AML-193 (cell line): ENCODE data around the gene DIDO1.
A peak's percentile ranks its signal among the peaks of the same experiment; 100 is the strongest.
"Not testable (repeated sequence)": the region's sequence is repeated elsewhere in the genome, so short reads cannot be mapped to it uniquely, and the experiment has no call there.

Experiments used
- DNase-seq, 2 experiments: peaks; one replicate each; lab custom pipeline; 2025; lab: John Stamatoyannopoulos, UW

DIDO1 gene

DNA sequence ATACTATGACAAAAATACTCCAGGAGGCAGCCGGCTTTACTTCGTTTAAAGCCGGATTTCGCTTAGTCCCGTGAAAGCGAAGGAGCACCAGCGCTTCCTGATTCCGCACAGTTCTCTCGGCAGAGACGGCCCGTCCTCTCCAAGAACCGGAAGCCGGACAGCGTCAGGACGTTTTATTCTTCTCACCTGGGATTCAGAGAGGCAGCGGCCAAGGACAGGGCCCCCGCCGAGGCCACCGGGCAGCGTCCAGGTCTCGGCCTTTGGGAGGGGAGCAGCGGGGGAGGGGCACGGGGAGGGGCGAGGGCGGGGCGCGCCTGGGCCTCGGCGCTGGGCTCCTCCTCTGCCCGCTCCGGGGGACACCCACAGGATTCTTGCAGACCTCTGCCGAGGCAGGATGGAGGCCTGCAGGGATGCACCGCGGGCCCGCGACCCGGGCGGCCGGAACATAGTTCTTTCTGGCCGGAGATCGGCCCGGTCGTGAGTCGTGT is 2.8 kb upstream of the DIDO1 start:
- DNase-seq = peak in 1 of 2 experiments; percentile 21

DNA sequence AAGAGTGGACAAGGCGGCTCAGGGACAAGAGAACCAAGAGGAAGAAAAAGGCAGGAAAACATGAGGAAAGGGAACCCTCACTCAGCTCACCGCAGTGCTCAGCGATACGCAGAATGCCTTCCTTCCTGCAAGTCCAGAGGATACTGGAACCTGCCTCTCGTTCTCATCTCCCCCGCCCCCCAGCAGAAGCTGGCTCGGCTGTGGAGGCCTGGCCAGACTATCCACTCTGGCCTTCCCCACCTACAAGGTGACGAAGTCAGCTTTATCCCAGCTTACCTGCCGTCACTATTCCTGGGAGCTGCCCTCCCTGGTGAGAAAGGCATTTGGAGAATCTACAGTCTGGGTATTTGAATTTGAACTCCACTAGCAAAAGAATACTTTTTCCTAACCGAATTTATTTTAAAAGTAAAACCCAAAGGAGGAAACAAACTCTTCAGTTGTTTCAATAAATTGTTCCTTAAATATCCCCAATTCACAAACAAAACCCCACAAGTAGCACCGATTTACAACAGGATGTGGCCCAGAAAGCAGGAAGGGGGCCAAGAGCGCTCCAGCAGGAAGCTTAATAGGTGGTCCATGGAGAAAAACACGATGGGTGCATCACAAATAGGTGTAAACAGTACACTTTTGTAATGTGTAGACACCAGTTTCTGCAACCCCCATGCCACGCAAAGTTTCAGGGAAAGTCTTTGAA is 2.1 kb upstream of the DIDO1 start:
- DNase-seq = no peak

DNA sequence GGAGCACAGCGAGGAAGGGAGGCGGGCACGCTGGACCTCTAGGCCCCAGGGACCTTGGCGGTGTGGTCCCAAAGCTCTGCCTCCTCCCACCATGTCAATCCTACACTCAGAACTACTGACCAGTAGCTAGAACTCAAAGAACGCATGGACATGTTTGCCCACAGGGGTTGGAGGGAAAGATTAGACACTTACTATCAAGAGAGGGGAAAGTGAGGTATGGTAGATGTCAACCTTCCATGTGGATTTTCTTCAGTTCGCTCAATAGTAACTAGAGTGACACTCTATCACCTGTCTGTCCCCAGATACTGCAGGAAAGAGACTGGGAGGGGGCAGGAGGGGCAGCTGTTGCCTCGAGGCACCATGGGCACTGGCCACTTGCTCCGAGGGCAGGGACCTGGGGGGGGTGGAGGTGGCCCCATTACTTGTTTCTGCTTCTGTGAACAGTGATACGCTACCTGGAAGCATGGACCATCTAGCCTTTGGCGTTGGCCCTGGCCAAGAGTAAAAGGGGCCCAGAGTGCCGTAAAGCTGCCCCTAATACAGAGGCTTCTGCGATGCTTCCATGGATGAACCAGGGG is 912 bp upstream of the DIDO1 start:
- DNase-seq = no peak

GRCh38 chr20:62925420-62926228 is 681 bp downstream of the DIDO1 start:
- DNase-seq = no peak

- DNase-seq = no peak
Measured at GRCh38 chr20:62925076-62925419, 1.3 kb downstream of the DIDO1 start.

DNA sequence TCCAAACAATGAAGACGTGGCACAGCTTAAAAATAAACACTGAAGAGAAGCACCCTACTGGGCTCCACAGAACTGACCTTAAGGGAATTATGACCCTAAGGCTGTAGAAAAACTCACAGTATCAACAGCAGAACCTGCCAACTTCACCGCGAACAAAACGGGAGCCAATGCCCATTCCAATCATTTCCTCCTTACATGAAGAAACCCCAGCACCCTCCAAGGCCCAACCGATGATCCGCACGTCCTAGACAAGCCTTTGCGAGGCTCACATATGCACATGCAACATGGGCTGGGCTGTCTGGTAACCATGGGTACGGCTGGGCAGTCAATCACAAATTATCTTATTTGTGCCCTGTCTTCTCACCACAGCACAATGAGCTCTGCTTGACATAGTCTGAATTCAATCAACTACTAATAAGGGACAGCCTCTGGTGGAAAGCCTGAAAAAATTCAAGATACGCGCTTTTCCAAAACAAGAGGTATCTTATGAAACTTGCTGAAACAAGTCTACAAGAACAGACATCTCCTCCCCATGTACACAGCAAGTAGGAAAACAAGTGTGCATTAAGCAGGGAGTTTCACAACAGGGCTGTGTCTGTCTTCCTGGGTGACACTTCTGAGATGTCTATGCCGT is 1.7 kb downstream of the DIDO1 start:
- peak; percentile 31 to 56 for DNase-seq

DNA sequence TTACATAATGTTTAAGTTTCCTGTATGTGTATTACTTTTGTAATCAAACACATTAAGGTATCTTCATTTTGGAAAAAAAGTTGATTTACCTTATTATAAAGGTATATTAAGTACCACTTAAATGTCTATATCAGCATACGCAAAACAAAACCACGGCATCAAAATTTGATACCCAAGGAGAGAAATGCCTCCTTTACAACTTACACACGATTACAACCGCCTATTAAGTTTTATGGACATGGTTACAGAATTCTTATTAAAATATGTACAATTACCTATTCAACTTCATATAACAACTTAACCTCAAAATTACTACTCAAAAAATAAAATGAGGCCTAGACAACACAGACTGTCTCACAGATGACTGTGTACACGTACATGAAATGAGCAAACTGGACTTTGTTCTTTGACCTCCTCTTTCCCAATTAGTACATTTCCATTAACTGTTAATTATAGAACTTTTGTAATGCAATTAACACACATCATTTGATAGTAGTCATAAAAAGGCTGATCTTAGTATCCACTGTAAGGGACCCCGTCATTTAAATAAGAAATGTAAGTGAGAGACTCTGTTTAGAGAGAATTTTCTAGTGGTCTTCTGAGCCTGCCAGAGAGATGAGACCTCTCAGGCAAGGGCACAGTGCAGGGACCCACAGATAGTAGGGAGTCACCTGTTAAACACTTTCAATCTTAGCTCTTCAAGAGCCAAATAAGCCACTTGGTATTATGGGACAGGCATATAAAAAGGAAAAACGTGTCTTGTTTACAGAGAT is 2.5 kb downstream of the DIDO1 start:
- no peak for DNase-seq

DNA sequence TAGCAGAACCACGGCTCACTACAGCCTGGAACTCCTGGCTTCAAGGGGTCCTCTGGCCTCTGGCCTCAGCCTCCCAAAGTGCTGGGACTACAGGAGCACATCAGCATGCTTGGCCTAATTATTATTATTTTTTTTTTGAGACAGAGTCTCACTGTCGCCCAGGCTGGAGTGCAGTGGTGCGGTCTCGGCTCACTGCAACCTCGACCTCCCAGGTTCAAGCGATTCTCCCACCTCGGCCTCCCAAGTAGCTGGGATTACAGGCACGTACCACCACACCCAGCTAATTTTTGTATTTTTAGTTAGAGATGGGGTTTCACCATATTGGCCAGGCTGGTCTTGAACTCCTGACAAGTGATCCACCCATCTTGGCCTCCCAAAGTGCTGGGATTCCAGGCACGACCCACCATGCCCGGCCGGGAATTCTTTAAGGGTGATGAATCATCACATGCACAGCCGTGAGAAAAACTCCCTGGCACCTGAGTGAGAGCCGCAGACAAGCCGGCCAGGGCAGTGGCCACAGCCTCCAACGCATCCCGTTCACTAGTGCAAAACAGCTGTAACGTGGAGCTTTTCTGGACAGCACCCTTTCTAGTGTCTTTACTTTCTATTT is 3.1 kb downstream of the DIDO1 start:
- not testable (repeated sequence) for DNase-seq

- DNase-seq = no peak
Measured at GRCh38 chr20:62922451-62922921, 3.8 kb downstream of the DIDO1 start.

DNA sequence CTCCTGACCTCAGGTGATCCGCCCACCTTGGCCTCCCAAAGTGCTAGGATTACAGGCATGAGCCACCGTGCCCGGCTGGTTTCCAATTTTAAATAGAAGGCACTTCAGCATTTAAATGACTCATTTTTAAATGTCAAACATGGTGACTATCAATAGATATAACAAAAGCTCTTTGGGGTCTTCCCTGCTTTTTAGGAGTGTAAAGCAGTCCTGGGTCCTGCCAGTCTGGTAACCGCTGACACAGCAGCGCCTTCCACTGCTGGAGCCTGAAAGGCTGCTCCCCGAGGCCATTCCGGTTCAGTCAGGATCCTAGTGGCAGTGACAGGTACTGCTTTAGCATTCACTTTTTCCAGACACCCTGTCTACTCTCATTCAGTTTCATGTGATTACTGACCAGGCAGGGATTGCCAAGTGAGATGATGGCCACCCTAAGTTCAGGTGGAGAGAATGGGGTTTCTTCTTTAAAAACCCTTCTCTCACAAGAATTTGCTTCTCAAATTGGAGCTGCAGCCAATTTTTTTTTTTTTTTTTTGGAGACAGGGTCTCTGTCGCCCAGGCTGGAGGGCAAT is 5.1 kb downstream of the DIDO1 start:
- peak; percentile 27 to 30 for DNase-seq

GRCh38 chr20:62920039-62920645 is 6.2 kb downstream of the DIDO1 start:
- DNase-seq = no peak

DNA sequence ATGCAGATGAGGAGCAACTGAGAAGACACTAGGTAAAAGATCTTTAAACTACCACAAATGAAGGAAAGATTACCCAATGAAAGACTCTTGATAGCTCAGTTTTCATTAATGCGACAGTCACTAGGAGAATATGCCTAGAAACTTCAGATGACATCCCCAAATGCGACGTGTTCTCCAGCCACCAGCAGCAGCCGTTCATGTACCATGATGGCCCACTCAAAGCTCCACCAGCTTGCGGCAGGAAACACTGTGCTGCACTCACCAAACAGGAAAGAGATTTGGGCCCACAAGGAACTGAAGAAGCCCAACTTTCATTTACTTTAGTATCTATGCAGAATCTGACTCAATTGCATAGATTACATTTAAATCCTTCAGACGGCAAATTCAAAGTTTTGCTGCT is 7.5 kb downstream of the DIDO1 start:
- no peak for DNase-seq

GRCh38 chr20:62918147-62918546 is 8.2 kb downstream of the DIDO1 start:
- DNase-seq = no peak

- DNase-seq = no peak
Measured at GRCh38 chr20:62917720-62918119, 8.6 kb downstream of the DIDO1 start.

DNA sequence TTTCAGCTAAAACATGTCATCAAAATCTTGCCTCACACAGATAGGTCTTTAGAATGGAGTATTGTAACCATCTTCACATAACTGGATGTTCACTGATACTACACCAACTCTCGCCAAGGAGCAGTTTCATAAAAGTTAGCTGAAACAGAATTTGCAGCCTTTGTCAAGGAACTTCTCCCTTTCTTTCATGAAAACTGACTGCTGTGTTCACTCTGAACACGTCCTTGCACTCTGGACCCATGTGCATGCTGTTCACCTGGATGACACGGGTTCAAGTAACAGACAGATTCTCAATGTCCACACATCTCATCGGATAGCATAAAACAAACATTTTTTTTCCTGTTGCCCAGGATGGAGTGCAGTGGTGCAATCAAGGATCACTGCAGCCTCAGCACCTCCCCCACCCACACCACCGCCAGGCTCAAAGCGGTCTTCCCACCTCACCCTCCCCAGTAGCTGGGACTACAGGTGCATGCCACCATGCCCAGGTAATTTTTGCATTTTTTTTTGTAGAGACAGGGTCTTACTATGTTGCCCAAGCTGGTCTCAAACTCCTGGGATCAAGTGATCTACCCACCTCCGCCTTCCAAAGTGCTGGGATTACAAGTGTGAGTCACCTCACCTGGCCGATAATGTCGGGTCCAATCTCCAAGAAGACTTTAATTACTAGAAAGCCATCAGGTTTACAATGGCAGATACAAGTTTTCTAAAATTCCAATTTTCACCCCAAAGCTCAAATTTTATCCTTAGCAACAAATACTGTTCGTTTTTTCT is 9.4 kb downstream of the DIDO1 start:
- DNase-seq = no peak

- peak; percentile 3 to 5 for DNase-seq
Measured at GRCh38 chr20:62914970-62915457, 11.3 kb downstream of the DIDO1 start.

DNA sequence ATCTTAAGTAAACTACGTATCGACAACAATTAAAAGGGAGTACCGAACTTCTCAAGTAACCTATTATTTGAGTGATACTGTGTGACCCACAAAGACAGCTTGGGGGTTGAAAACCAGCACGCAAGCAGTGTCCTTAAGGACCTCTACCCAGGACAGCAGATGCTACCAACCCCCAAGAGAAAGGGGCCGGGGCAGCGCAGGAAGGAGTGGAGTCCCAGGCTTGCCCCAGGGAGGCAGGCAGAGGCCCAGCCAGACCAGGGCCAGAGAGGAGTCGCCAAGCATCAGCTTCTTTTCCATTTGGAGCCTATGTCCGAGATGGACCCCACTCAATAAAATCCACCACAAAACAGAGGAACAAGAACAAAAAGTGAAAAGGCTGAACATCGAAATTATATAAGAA is 11.9 kb downstream of the DIDO1 start:
- DNase-seq = no peak

- no peak for DNase-seq
Measured at GRCh38 chr20:62913043-62913630, 13.2 kb downstream of the DIDO1 start.

DNA sequence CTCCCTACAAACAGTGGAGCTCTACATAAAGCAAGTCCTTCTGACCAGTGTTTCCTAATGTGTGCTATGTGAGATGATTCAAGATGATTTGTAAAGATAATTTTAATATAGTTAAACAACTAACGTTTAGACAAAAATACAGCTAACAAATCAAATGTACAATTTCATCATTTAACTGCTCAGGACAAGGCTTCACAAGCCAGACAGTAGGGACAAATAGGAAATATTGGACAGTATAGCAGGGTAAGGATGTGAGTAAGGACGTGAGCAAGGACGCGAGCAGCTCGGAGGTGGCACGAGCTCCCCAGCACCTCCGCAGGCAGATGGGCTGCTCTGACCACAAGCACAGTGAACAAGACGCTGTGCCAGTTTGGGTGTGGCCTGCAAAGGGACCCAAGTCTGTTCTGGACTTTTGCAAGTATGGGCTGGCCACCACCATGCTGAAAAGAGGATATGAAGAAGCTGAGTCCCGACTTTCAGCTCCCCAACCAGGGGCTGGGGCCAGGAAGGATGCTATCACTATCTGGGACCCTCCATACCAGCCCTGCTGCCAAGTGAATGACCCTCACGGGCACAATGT is 14.5 kb downstream of the DIDO1 start:
- DNase-seq = no peak
